Measurements from ENCODE around the gene RFC4.
A peak's percentile ranks its signal among the peaks of the same experiment; 100 is the strongest.
"Not testable (repeated sequence)": the region's sequence is repeated elsewhere in the genome, so short reads cannot be mapped to it uniquely, and the experiment has no call there.

The RFC4 gene

GRCh38 chr3:186818516-186818915 lies 12.2 kb upstream of the RFC4 start:
- TF ChIP-seq, protein P1, sequence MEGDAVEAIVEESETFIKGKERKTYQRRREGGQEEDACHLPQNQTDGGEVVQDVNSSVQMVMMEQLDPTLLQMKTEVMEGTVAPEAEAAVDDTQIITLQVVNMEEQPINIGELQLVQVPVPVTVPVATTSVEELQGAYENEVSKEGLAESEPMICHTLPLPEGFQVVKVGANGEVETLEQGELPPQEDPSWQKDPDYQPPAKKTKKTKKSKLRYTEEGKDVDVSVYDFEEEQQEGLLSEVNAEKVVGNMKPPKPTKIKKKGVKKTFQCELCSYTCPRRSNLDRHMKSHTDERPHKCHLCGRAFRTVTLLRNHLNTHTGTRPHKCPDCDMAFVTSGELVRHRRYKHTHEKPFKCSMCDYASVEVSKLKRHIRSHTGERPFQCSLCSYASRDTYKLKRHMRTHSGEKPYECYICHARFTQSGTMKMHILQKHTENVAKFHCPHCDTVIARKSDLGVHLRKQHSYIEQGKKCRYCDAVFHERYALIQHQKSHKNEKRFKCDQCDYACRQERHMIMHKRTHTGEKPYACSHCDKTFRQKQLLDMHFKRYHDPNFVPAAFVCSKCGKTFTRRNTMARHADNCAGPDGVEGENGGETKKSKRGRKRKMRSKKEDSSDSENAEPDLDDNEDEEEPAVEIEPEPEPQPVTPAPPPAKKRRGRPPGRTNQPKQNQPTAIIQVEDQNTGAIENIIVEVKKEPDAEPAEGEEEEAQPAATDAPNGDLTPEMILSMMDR (IDR thresholded peaks at IDR 0.05; ENCODE audit: low read depth, low read length, missing control alignments), result no peak
- H3K4me3 ChIP-seq (ENCODE audit: low read depth, low read length), result no peak overlapping the region
- in situ Hi-C loops (cut with HindIII; ENCODE audit: low sequenced_read_pairs), result no loop called here
- DNase-seq (ENCODE audit: low read depth), result no peak

DNA sequence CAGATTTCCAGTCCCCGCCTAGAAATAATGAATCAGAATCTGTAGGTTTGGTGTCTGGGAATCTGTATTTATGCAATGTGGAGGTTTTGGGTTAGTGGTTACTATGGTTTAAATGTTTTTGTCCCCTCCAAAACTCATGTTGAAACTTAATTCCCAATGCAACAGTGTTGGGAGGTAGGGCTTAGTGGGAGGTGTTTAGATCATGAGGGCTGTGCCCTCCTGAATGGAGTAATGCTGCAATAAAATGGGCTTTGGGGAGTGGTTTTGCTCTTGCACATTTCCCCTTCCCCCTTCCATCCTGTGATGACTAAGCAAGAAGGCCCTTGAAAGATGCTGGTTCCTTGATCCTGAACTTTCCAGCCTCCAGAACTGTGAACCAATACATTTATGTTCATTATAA lies 9.2 kb upstream of the RFC4 start:
- no peak for DNase-seq (ENCODE audit: low read depth)
- TF ChIP-seq, protein P1 (IDR thresholded peaks at IDR 0.05; ENCODE audit: low read depth, low read length, missing control alignments), result no peak
- in situ Hi-C loops (cut with HindIII; ENCODE audit: low sequenced_read_pairs), result no loop called here
- H3K4me3 ChIP-seq (ENCODE audit: low read depth, low read length), result no peak overlapping the region

- in situ Hi-C loops (cut with HindIII; ENCODE audit: low sequenced_read_pairs), result no loop called here
Measured at GRCh38 chr3:186814100-186814499, 7.8 kb upstream of the RFC4 start.

GRCh38 chr3:186811313-186811712 lies 5.0 kb upstream of the RFC4 start:
- H3K4me3 ChIP-seq (ENCODE audit: low read depth, low read length); in situ Hi-C loops (cut with HindIII; ENCODE audit: low sequenced_read_pairs); DNase-seq (ENCODE audit: low read depth): not testable (repeated sequence)

More at GRCh38 chr3:186814100-186814499, 7.8 kb upstream of the RFC4 start:
- no peak for DNase-seq (ENCODE audit: low read depth)
- no peak overlapping the region for H3K4me3 ChIP-seq (ENCODE audit: low read depth, low read length)
- TF ChIP-seq, protein P1 (IDR thresholded peaks at IDR 0.05; ENCODE audit: low read depth, low read length, missing control alignments), result no peak

- in situ Hi-C loops (cut with HindIII; ENCODE audit: low sequenced_read_pairs), result no loop called here
- TF ChIP-seq, protein P1 (IDR thresholded peaks at IDR 0.05; ENCODE audit: low read depth, low read length, missing control alignments), result no peak
- no peak overlapping the region for H3K4me3 ChIP-seq (ENCODE audit: low read depth, low read length)
- DNase-seq (ENCODE audit: low read depth), result no peak
Measured at GRCh38 chr3:186810336-186810996, 4.2 kb upstream of the RFC4 start.

DNA sequence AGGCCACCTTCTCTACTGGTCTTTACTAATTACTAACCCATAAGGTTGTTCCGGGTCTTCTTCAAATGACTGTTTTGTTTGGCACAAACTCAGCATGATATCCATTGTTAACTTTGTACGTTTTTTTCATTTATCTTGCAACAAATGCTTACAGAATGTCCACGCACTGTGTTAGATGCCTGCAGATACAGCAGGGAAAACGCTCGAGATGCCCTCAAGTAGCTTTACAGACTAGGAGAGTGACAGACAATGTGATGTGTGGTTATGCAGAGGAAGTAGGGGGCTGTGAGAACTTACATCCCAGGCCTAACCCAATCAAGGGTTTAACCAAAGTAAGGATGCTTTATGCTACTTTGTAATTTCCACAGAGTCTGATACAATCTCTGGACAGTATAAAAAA lies 949 bp upstream of the RFC4 start:
- no peak for DNase-seq (ENCODE audit: low read depth)
- H3K4me3 ChIP-seq (ENCODE audit: low read depth, low read length), result peak overlapping the region; percentile 63
- in situ Hi-C loops (cut with HindIII; ENCODE audit: low sequenced_read_pairs), result no loop called here
- TF ChIP-seq, protein P1 (IDR thresholded peaks at IDR 0.05; ENCODE audit: low read depth, low read length, missing control alignments), result no peak

DNA sequence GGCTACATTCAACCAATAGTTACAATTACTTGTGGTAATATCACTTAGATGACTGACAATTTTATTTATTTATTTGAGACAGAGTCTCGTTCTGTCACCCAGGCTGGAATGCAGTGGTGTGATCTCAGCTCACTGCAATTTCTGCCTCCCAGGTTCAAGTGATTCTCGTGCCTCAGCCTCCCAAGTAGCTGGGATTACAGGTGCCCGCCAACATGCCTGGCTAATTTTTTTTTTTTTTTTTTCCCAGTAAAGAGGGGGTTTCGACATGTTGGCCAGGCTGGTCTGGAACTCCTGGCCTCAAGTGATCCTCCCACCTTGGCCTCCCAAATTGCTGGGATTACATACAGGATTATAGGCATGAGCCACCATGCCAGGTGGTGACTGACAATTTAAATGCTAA lies 2.8 kb downstream of the RFC4 start:
- H3K4me3 ChIP-seq (ENCODE audit: low read depth, low read length); DNase-seq (ENCODE audit: low read depth); in situ Hi-C loops (cut with HindIII; ENCODE audit: low sequenced_read_pairs): not testable (repeated sequence)

GRCh38 chr3:186802701-186803100 lies 3.6 kb downstream of the RFC4 start:
- no peak overlapping the region for H3K4me3 ChIP-seq (ENCODE audit: low read depth, low read length)
- TF ChIP-seq, protein P1 (IDR thresholded peaks at IDR 0.05; ENCODE audit: low read depth, low read length, missing control alignments), result no peak
- in situ Hi-C loops (cut with HindIII; ENCODE audit: low sequenced_read_pairs), result no loop called here
- DNase-seq (ENCODE audit: low read depth), result no peak
